CD4-positive, alpha-beta T cell treated with Interleukin-6 at 100 ng/mL for 8 hours (primary cell): Measurements from ENCODE around the gene ADORA3.
"Not testable (repeated sequence)": the region's sequence is repeated elsewhere in the genome, so short reads cannot be mapped to it uniquely, and the experiment has no call there.

Source experiments
- DNase-seq: peaks from one replicate; pipeline ENCODE4 v3.0.0-alpha.2; 2020; ENCODE audit warnings: mixed read lengths, low spot score

Gene ADORA3

GRCh38 chr1:111503585-111504060, at the start of gene ADORA3, which contains the start of gene TMIGD3:
ADORA3 (minus strand) TSS chr1:111503633; CDS start chr1:111503354, 279 bp downstream.
TMIGD3 (minus strand) TSS chr1:111503633; CDS start chr1:111503354, 279 bp downstream.
- peak; percentile 37 for DNase-seq

GRCh38 chr1:111553196-111553595, 49.8 kb upstream of the ADORA3 start:
- DNase-seq = no peak

GRCh38 chr1:111552587-111552986, 49.2 kb upstream of the ADORA3 start:
- DNase-seq = no peak

- DNase-seq = no peak
Measured at GRCh38 chr1:111551623-111552411, 48.4 kb upstream of the ADORA3 start.

- not testable (repeated sequence) for DNase-seq
Measured at GRCh38 chr1:111547786-111548185, 44.4 kb upstream of the ADORA3 start.

- DNase-seq = no peak
Measured at GRCh38 chr1:111542187-111542586, 38.8 kb upstream of the ADORA3 start.

- no peak for DNase-seq
Measured at GRCh38 chr1:111541721-111542120, 38.3 kb upstream of the ADORA3 start.

GRCh38 chr1:111540928-111541327, 37.5 kb upstream of the ADORA3 start:
- no peak for DNase-seq

GRCh38 chr1:111538343-111539025, 35.1 kb upstream of the ADORA3 start:
- DNase-seq = no peak

GRCh38 chr1:111535256-111536191, 32.1 kb upstream of the ADORA3 start:
- DNase-seq = no peak

- no peak for DNase-seq
Measured at GRCh38 chr1:111520053-111520452, 16.6 kb upstream of the ADORA3 start.

- peak; percentile 48 for DNase-seq
Measured at GRCh38 chr1:111517469-111518225, 14.2 kb upstream of the ADORA3 start.

GRCh38 chr1:111516005-111516535, 12.6 kb upstream of the ADORA3 start:
- DNase-seq = peak; percentile 49

- no peak for DNase-seq
Measured at GRCh38 chr1:111515291-111516004, 12.0 kb upstream of the ADORA3 start.

GRCh38 chr1:111513410-111514020, 10.1 kb upstream of the ADORA3 start:
- DNase-seq = no peak

GRCh38 chr1:111512931-111513330, 9.5 kb upstream of the ADORA3 start:
- DNase-seq = no peak

GRCh38 chr1:111512132-111512889, 8.9 kb upstream of the ADORA3 start:
- DNase-seq = no peak

GRCh38 chr1:111511370-111511769, 7.9 kb upstream of the ADORA3 start:
- DNase-seq = peak; percentile 24

- no peak for DNase-seq
Measured at GRCh38 chr1:111509997-111510375, 6.6 kb upstream of the ADORA3 start.
